ENCODE results near the gene RHCG. TPM values are rescaled to one million over a fixed set of nuclear protein-coding genes. Genes with fewer than 3 reads are reported as not detected.

The RHCG gene
- total RNA-seq, 1 donor from 2014 or later, result not detected

GRCh38 chr15:89486726-89487050 lies 9.7 kb downstream of the RHCG start:
- no peak overlapping the region for H3K27ac Mint-ChIP-seq
- peaks cover 17% of the 10 kb centered on the region for H3K4me1 Mint-ChIP-seq
- peak overlapping the region; percentile 69 for H3K4me3 Mint-ChIP-seq
- no peaks in the 10 kb centered on the region for H3K36me3 Mint-ChIP-seq (ENCODE audit: low read depth)
- intact Hi-C loops (cut with micrococcal nuclease), result no loop called here
- ATAC-seq (ENCODE audit: low read depth), result peak; percentile 93
- ChIA-PET CTCF (no interaction called here), POLR2A (no interaction called here)
- TF ChIP-seq CTCF (IDR thresholded peaks at IDR 0.05), result no peak
- H3K9me3 Mint-ChIP-seq, result no peaks in the 10 kb centered on the region
- DNase-seq, result peak; percentile 39
- peaks cover 42% of the 10 kb centered on the region for H3K27me3 Mint-ChIP-seq

GRCh38 chr15:89483079-89483478 lies 13.3 kb downstream of the RHCG start:
- peaks cover 17% of the 10 kb centered on the region for H3K4me1 Mint-ChIP-seq
- ChIA-PET CTCF (no interaction called here), POLR2A (no interaction called here)
- no peaks in the 10 kb centered on the region for H3K9me3 Mint-ChIP-seq
- H3K4me3 Mint-ChIP-seq, result no peak overlapping the region
- no peak for ATAC-seq (ENCODE audit: low read depth)
- intact Hi-C loops (cut with micrococcal nuclease), result no loop called here
- H3K36me3 Mint-ChIP-seq (ENCODE audit: low read depth), result no peaks in the 10 kb centered on the region
- H3K27ac Mint-ChIP-seq, result no peak overlapping the region
- no peak for DNase-seq
- no peak for TF ChIP-seq CTCF (IDR thresholded peaks at IDR 0.05)
- peaks cover 47% of the 10 kb centered on the region for H3K27me3 Mint-ChIP-seq

- ATAC-seq (ENCODE audit: low read depth) (no peak), DNase-seq (no peak)
- TF ChIP-seq CTCF (IDR thresholded peaks at IDR 0.05), result no peak
- Mint-ChIP-seq H3K27ac (no peak overlapping the region), H3K4me1 (peaks cover 14% of the 10 kb centered on the region), H3K9me3 (no peaks in the 10 kb centered on the region), H3K36me3 (ENCODE audit: low read depth) (no peaks in the 10 kb centered on the region), H3K27me3 (peaks cover 39% of the 10 kb centered on the region), H3K4me3 (no peak overlapping the region)
- ChIA-PET POLR2A (no interaction called here), CTCF (no interaction called here)
- intact Hi-C loops (cut with micrococcal nuclease), result no loop called here
Observed at GRCh38 chr15:89482139-89482538, 14.2 kb downstream of the RHCG start.

GRCh38 chr15:89480505-89480904 lies 15.9 kb downstream of the RHCG start:
- Mint-ChIP-seq H3K9me3 (no peaks in the 10 kb centered on the region), H3K4me3 (no peak overlapping the region), H3K27ac (no peak overlapping the region), H3K27me3 (peaks cover 30% of the 10 kb centered on the region), H3K36me3 (ENCODE audit: low read depth) (no peaks in the 10 kb centered on the region), H3K4me1 (peaks cover 2% of the 10 kb centered on the region)
- no peak for DNase-seq
- no peak for ATAC-seq (ENCODE audit: low read depth)
- intact Hi-C loops (cut with micrococcal nuclease), result no loop called here
- no peak for TF ChIP-seq CTCF (IDR thresholded peaks at IDR 0.05)
- ChIA-PET CTCF (interaction anchor here (1.4 kb wide), 1 partner anchor 122 kb away, joined by 3 read pairs; no protein-coding TSS in a partner anchor), POLR2A (no interaction called here)

GRCh38 chr15:89479173-89479572 lies 17.2 kb downstream of the RHCG start:
- ChIA-PET CTCF (interaction anchor here (0.9 kb wide), 1 partner anchor 10 kb away, joined by 3 read pairs; no protein-coding TSS in a partner anchor), POLR2A (no interaction called here)
- intact Hi-C loops (cut with micrococcal nuclease), result no loop called here

More at GRCh38 chr15:89479173-89479572, 17.2 kb downstream of the RHCG start:
- no peak for TF ChIP-seq CTCF (IDR thresholded peaks at IDR 0.05)
- DNase-seq (no peak), ATAC-seq (ENCODE audit: low read depth) (no peak)
- no peak overlapping the region for H3K4me3 Mint-ChIP-seq
- H3K36me3 Mint-ChIP-seq (ENCODE audit: low read depth), result no peaks in the 10 kb centered on the region
- H3K27me3 Mint-ChIP-seq, result peaks cover 29% of the 10 kb centered on the region
- no peaks in the 10 kb centered on the region for H3K9me3 Mint-ChIP-seq
- no peak overlapping the region for H3K27ac Mint-ChIP-seq
- H3K4me1 Mint-ChIP-seq, result no peaks in the 10 kb centered on the region

All from activated B cell treated with CpG ODN at 0.5 μM for 24 hours (primary cell).